Fibroblast of lung (primary cell): ENCODE data around the gene MTCH1. TPM values are rescaled to one million over a fixed set of nuclear protein-coding genes. Genes with fewer than 3 reads are reported as not detected.

Experiments
- DNase-seq, 2 donors: peaks; one replicate each; pipeline versions ENCODE4 v3.0.0 to v3.0.0-alpha.2; 2010; ENCODE audit warnings: low read depth in 2 of 2
- H2AFZ ChIP-seq: 2 replicates; pipeline ENCODE4 v1.5.1; 2012; ENCODE audit warnings: low read length, control low read depth, inconsistent platforms
- H3K27ac ChIP-seq: 2 replicates; pipeline ENCODE4 v1.5.1; 2011; ENCODE audit warnings: low read length, control low read depth; ENCODE audit not compliant: insufficient read depth
- H3K27me3 ChIP-seq: 2 replicates; pipeline ENCODE4 v1.5.1; 2011; ENCODE audit warnings: mild to moderate bottlenecking, low read length; ENCODE audit not compliant: control insufficient read depth, insufficient read depth
- H3K36me3 ChIP-seq: 2 replicates; pipeline ENCODE4 v1.5.1; 2011; ENCODE audit warnings: low read length; ENCODE audit not compliant: control insufficient read depth, insufficient read depth
- H3K4me1 ChIP-seq: 2 replicates; pipeline ENCODE4 v1.5.1; 2011; ENCODE audit warnings: low read length; ENCODE audit not compliant: control insufficient read depth, insufficient read depth; ENCODE audit errors: extremely low read depth
- H3K4me2 ChIP-seq: 2 replicates; pipeline ENCODE4 v1.5.1; 2011; ENCODE audit warnings: low read length, control low read depth; ENCODE audit not compliant: insufficient read depth; ENCODE audit errors: extremely low read depth
- H3K4me3 ChIP-seq, 4 experiments: fragments of 200-600 bp in 1 of 4; sonication (generic) in 1 of 4; replicated peaks in 1 of 4; 2 replicates each; pipeline ENCODE4 v1.5.1; 2011 to 2016; ENCODE audit warnings: low read length in 4 of 4, low read depth in 3 of 4, mild to moderate bottlenecking in 3 of 4, control low read depth in 2 of 4, inconsistent platforms in 1 of 4, mixed read lengths in 1 of 4; ENCODE audit not compliant: insufficient read depth in 1 of 4; ENCODE audit errors: control extremely low read depth in 1 of 4
- H3K79me2 ChIP-seq: 2 replicates; pipeline ENCODE4 v1.5.1; 2012; ENCODE audit warnings: mild to moderate bottlenecking, low read length, inconsistent platforms; ENCODE audit not compliant: control insufficient read depth, insufficient read depth
- H3K9ac ChIP-seq: 2 replicates; pipeline ENCODE4 v1.5.1; 2011; ENCODE audit warnings: mild to moderate bottlenecking, low read length, control low read depth; ENCODE audit not compliant: insufficient read depth
- H3K9me3 ChIP-seq: 2 replicates; pipeline ENCODE4 v1.5.1; 2012; ENCODE audit warnings: low read depth, low read length; ENCODE audit not compliant: control insufficient read depth, insufficient read depth
- H4K20me1 ChIP-seq: 2 replicates; pipeline ENCODE4 v1.5.1; 2011; ENCODE audit warnings: low read length; ENCODE audit not compliant: control insufficient read depth, insufficient read depth; ENCODE audit errors: extremely low read depth
- CTCF ChIP-seq, 2 donors: IDR thresholded peaks in 1 of 2; conservative IDR thresholded peaks in 1 of 2; 1 replicate in 1 of 2; 2 replicates in 1 of 2; pipeline ENCODE4 v1.5.1; 2011 to 2012; ENCODE audit warnings: low read length in 2 of 2, control low read depth in 1 of 2, inconsistent platforms in 1 of 2, low read depth in 1 of 2, mild to moderate bottlenecking in 1 of 2
- EZH2 ChIP-seq: IDR thresholded peaks from 2 replicates; pipeline ENCODE4 v1.5.1; 2012; ENCODE audit warnings: low read length, control low read depth, mild to moderate bottlenecking; ENCODE audit errors: missing control alignments
- polyA plus RNA-seq, 2 donors: library from polyadenylated mRNA; depleted of rRNA in 1 of 2; stranded (reverse) in 1 of 2; unstranded in 1 of 2; fragments of >200 nt; gene quantifications; 2 replicates each; pipeline ENCODE4 v1.2.1, GENCODE V29; 2011 to 2012; ENCODE audit warnings: missing spikeins in 1 of 2
- total RNA-seq: library from RNA; depleted of rRNA; stranded (reverse); fragments of >200 nt; gene quantifications from 2 replicates; pipeline ENCODE4 v1.2.1, GENCODE V29; 2014

The MTCH1 gene
- total and polyA plus RNA-seq, 2 donors (not counting 1 experiment from before 2014, with no cell fraction given), result 131 to 222 TPM

GRCh38 chr6:37021356-37022129 lies 35.5 kb upstream of the MTCH1 start:
- Histone ChIP-seq H3K9ac (no peak overlapping the region), H3K79me2 (no peaks in the 10 kb centered on the region), H3K4me1 (peaks cover 7% of the 10 kb centered on the region), H3K9me3 (no peaks in the 10 kb centered on the region), H3K36me3 (no peaks in the 10 kb centered on the region), H2AFZ (no peak overlapping the region), H3K27me3 (no peaks in the 10 kb centered on the region), H3K4me3 (no peak overlapping the region), H4K20me1 (no peaks in the 10 kb centered on the region), H3K27ac (no peak overlapping the region), H3K4me2 (no peak overlapping the region)
- DNase-seq, result peak; percentile 34 to 62
- TF ChIP-seq EZH2 (no peak), CTCF (conservative IDR thresholded peaks at IDR 0.05 in 1 of 2, IDR thresholded peaks at IDR 0.05 in 1 of 2; ENCODE audit: low read depth in 1 of 2, low read length in 2 of 2) (peak; percentile 63 to 66)

- Histone ChIP-seq H3K36me3 (no peaks in the 10 kb centered on the region), H3K4me2 (no peak overlapping the region), H3K27me3 (no peaks in the 10 kb centered on the region), H3K4me1 (peaks cover 7% of the 10 kb centered on the region), H3K27ac (no peak overlapping the region), H3K4me3 (no peak overlapping the region), H3K79me2 (no peaks in the 10 kb centered on the region), H4K20me1 (no peaks in the 10 kb centered on the region), H3K9me3 (no peaks in the 10 kb centered on the region), H2AFZ (no peak overlapping the region), H3K9ac (no peak overlapping the region)
- TF ChIP-seq CTCF (conservative IDR thresholded peaks at IDR 0.05 in 1 of 2, IDR thresholded peaks at IDR 0.05 in 1 of 2; ENCODE audit: low read depth in 1 of 2, low read length in 2 of 2), result no peak
- TF ChIP-seq EZH2, result no peak
- no peak for DNase-seq
Measured at GRCh38 chr6:37020812-37021211, 34.8 kb upstream of the MTCH1 start.

DNA sequence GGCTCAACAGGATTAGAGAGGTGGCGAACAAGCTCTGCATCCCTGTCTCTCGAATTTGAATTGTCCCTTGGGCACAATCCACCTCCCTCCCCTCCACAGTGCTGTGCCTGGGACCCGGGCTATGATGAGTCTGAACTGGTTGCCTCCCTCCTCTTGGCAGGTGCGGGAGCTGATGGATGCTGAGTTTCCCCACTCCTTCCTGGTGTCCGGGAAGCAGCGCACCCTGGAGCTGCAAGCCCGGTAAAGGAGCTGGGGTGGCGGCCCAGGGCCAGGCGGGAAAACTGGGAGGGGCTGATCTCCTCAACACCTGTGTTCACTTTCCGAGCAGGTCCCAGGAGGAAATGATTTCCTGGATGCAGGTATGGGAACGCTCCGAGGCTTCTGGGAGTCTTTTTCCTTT lies 34.4 kb upstream of the MTCH1 start:
- H3K4me1 ChIP-seq, result peaks cover 7% of the 10 kb centered on the region
- H3K27ac ChIP-seq, result no peak overlapping the region
- DNase-seq, result no peak
- H3K27me3 ChIP-seq, result no peaks in the 10 kb centered on the region
- H3K4me2 ChIP-seq, result no peak overlapping the region
- no peak overlapping the region for H3K9ac ChIP-seq
- H3K79me2 ChIP-seq, result no peaks in the 10 kb centered on the region
- H2AFZ ChIP-seq, result no peak overlapping the region
- no peaks in the 10 kb centered on the region for H3K36me3 ChIP-seq
- no peaks in the 10 kb centered on the region for H4K20me1 ChIP-seq
- TF ChIP-seq CTCF (conservative IDR thresholded peaks at IDR 0.05 in 1 of 2, IDR thresholded peaks at IDR 0.05 in 1 of 2; ENCODE audit: low read depth in 1 of 2, low read length in 2 of 2) (no peak), EZH2 (no peak)
- H3K4me3 ChIP-seq, result no peak overlapping the region
- no peaks in the 10 kb centered on the region for H3K9me3 ChIP-seq
